ENCODE results near the gene GCKR. TPM values are rescaled to one million over a fixed set of nuclear protein-coding genes. Genes with fewer than 3 reads are reported as not detected.
"Not testable (repeated sequence)": the region's sequence is repeated elsewhere in the genome, so short reads cannot be mapped to it uniquely, and the experiment has no call there.

GCKR gene
- total RNA-seq, 1 experiment from 2014 or later: 8.9 TPM

DNA sequence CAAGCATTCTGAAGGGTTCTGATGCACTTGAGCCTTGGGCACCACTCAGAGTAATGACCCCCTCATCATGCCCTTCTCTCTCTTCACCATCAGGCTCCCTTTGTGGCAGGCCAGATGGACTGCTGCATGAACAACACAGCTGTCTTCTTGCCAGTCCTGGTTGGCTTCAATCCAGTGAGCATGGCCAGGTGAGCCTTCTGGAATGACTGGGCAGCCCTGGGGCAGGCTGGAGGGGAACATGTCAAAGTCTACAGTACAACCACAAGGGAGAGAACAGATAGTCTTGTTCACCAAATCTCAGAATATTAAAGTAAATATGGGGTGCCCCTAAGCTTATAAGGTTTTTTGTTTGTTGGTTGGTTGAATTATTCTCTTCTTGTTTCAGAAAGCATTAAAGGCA is 4.4 kb downstream of the GCKR start:
- no peak for DNase-seq (ENCODE audit: low read depth)
- in situ Hi-C loops (cut with HindIII; ENCODE audit: low pct_unique_long_range_greater_than_20kb, low sequenced_read_pairs): no loop called here

DNA sequence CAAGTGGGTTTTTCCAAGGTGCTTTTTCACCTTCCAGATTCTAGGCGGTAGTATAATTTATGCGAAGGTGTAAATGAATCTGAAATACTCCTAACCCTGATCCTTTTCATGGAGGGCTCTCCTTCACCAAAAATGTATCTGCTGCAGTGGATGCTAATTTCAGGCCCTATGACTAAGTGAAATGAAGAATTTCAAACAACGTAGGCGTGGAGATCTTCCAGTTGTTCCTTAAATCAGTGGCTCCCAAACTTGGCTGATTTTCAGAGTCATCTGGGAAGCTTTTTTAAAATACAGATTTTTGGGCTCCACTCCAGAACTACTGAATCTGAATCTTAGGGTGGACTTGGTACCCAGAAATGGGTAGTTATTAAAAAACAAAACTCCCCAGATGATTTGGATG is 5.5 kb downstream of the GCKR start:
- in situ Hi-C loops (cut with HindIII; ENCODE audit: low pct_unique_long_range_greater_than_20kb, low sequenced_read_pairs): no loop called here
- no peak for DNase-seq (ENCODE audit: low read depth)

DNA sequence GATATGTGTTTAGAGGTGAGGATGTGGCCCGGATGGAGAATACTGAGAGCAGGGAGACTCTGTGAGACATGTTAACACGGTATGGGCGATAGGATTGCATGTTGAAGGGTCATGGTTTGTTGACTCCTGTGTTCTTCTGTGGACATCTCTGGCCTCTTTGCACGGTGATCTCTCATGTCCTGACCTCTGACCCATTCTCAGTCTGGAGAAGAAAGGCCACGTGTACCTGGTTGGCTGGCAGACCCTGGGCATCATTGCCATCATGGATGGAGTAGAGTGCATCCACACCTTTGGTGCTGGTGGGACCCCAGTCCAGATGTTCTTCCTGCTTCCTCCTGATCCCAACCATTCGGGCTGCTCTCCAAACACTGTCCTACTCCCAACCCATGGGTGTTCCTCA is 9.9 kb downstream of the GCKR start:
- in situ Hi-C loops (cut with HindIII; ENCODE audit: low pct_unique_long_range_greater_than_20kb, low sequenced_read_pairs): no loop called here
- no peak for DNase-seq (ENCODE audit: low read depth)

DNA sequence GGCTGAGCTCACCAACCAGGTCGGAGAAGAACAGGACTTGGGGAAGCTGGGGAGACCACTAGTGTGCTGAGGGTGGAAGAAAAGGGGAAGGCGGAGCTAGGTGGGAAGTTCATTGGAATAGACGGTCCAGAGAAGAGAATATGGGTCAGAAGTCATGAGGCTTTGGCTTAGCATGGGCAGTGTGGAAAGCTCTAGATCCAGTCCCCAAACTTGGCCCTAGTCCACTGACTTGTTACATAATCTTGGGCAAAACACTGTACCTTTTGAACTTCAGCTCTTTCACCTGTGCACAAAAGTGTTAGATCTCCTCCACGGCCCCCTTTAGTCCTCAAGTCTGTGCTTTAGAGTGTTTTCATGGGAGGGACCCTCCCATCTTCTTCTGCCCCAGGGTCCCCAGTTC is 10.7 kb downstream of the GCKR start:
- in situ Hi-C loops (cut with HindIII; ENCODE audit: low pct_unique_long_range_greater_than_20kb, low sequenced_read_pairs): no loop called here
- no peak for DNase-seq (ENCODE audit: low read depth)

DNA sequence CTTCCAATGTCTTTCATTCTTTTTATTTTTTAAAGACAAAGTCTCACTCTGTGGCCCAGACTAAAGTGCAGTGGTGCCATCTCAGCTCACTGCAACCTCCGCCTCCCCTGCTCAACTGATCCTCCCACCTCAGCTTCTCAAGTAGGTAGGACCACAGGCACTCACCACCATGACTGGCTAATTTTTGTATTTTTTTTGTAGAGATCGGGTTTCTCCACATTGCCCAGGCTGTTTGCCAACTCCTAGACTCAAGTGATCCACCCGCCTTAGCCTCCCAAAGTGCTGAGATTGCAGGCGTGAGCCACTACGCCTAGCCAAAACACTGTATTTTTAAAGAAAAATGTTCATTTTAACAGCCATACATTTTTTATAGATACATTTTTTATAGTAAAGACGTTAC is 12.7 kb downstream of the GCKR start:
- DNase-seq (ENCODE audit: low read depth): peak; percentile 52
- in situ Hi-C loops (cut with HindIII; ENCODE audit: low pct_unique_long_range_greater_than_20kb, low sequenced_read_pairs): no loop called here

DNA sequence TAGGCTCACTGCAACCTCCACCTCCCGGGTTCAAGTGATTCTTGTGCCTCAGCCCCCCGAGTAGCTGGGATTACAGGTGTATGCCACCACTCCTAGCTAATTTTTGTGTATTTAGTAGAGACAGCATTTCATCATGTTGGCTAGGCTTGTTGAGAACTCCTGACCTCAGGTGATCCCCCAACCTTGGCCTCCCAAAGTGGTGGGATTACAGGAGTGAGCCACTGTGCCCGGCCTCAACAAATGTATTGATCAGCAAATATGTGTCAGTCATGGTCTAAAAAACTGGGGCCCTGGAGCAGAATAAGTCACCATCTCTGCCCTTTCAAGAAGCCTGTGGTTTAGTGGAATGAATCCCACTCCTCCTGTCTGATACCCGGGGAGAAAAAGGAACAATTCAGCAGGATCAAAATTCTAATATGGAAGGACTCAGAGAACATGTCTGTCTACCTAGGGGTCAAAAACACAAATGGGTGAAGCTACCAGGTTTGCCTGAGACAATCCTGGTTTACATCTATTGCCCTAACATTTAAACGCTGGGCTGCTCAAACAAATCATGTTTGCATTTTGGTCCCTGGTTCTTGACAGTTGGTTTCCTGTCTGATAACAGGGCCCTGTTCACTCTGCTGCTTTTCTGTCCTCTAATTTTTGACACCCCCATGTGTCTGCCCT is 21.6 kb downstream of the GCKR start:
- DNase-seq (ENCODE audit: low read depth): no peak
- in situ Hi-C loops (cut with HindIII; ENCODE audit: low pct_unique_long_range_greater_than_20kb, low sequenced_read_pairs): no loop called here

DNA sequence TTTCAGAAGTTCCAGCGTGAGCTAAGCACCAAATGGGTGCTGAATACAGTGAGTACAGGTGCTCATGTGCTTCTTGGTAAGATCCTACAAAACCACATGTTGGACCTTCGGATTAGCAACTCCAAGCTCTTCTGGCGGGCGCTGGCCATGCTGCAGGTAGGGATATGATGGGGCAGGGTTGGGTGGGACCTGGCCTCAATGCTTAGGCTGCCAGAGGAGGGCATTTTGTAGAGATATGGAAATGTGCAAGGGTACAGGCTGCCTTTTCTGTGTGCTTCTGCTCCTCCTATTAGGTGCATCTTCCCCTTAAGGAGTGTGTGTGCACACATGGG is 22.1 kb downstream of the GCKR start:
- no peak for DNase-seq (ENCODE audit: low read depth)
- in situ Hi-C loops (cut with HindIII; ENCODE audit: low pct_unique_long_range_greater_than_20kb, low sequenced_read_pairs): no loop called here

DNA sequence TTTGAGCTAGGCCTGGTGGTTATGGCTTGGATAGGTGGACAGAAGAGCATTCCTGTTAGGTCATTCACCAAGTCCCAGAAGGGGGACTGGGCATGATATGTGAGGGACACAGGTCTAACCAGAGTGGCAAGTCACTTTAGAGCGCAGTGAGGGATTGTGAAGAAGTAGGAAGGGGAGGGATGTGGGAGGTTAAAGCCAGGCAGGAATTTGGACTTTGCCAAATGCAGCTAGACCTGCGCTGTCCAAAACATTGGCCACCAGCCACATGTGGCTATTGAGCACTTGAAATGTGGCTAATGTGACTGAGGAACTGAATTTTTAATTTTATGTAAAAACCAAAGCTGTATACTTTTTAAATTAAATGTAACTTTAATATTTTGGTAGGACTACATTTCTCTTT is 23.7 kb downstream of the GCKR start:
- in situ Hi-C loops (cut with HindIII; ENCODE audit: low pct_unique_long_range_greater_than_20kb, low sequenced_read_pairs): no loop called here
- DNase-seq (ENCODE audit: low read depth): no peak

DNA sequence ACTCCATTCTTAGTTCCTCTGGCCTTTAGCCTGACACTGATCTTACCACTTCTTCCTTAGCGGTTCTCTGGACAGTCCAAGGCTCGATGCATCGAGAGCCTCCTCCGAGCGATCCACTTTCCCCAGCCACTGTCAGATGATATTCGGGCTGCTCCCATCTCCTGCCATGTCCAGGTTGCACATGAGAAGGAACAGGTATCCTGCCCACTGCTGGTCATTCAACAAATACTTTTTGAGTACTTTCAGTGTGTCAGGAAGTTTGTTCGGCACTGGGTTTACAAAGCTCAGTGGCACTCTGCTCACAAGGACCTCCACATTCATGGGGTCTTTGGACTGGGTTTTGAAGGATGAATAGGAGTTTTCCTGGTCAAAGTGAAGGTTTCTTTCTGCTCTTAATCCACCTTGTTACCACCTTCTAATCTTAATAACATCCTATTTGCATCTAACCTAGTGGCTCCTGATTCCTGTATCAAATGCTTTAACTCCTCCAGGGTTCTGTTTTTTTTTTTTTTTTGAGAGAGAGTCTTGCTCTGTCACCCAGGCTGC is 25.8 kb downstream of the GCKR start:
- in situ Hi-C loops (cut with HindIII; ENCODE audit: low pct_unique_long_range_greater_than_20kb, low sequenced_read_pairs): no loop called here
- no peak for DNase-seq (ENCODE audit: low read depth)

DNA sequence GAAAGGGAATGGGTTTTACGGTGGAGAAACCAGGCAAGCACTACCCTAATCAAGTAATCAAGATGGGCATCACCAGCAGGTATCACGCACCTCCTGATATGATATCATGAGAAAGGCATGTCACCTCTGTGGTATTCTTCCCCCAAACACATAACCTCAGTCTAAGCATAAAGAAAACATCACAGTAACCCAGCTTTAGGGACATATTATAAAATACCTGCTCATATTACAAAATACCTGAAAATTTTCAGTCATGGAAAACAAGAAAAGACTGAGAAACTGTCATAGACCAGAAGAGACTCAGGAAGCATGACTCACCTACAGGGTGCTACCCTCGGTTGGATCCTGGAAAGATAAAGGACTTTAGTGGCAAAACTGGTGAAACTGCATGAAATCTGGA is 30.5 kb downstream of the GCKR start:
- DNase-seq (ENCODE audit: low read depth): no peak
- in situ Hi-C loops (cut with HindIII; ENCODE audit: low pct_unique_long_range_greater_than_20kb, low sequenced_read_pairs): no loop called here

DNA sequence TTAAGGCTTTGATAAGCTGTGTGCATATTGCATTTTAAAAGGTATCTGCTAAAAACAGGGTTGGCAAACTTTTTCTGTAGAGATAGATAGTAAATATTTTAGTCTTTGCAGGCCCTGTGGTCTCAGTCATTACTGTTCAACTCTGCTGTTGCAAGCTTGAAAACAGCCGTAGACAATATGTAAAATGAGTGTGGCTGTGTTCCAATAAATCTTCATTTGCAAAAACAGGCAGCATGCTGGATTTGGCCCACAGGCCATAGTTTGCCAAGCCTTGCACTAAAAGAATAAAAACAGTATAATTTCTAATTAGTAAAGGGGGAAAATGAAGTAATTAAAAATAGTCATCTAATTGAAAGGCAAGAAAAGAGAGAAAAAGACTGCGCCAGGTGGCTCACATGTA is 35.3 kb downstream of the GCKR start:
- no peak for DNase-seq (ENCODE audit: low read depth)
- in situ Hi-C loops (cut with HindIII; ENCODE audit: low pct_unique_long_range_greater_than_20kb, low sequenced_read_pairs): no loop called here

DNA sequence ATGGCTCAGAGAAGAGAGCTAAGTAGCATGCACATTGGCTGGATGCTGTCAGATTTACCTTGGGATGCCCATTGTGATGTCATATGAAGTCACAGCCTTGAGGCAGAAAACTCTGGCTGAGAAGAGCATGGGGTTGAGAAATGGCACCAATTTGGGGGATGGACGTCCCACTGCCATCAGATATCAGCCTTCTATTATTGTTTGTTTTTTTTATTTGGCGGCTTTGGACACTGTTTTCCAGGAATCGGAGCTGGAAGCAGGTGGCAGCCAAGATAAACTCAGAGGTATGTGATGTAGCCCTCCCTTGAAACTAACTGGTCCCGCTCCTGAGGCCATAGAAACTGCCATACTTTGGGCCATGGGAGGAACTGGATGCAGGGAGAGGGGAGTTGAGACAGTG is 40.6 kb downstream of the GCKR start:
- DNase-seq (ENCODE audit: low read depth): no peak
- in situ Hi-C loops (cut with HindIII; ENCODE audit: low pct_unique_long_range_greater_than_20kb, low sequenced_read_pairs): no loop called here

DNA sequence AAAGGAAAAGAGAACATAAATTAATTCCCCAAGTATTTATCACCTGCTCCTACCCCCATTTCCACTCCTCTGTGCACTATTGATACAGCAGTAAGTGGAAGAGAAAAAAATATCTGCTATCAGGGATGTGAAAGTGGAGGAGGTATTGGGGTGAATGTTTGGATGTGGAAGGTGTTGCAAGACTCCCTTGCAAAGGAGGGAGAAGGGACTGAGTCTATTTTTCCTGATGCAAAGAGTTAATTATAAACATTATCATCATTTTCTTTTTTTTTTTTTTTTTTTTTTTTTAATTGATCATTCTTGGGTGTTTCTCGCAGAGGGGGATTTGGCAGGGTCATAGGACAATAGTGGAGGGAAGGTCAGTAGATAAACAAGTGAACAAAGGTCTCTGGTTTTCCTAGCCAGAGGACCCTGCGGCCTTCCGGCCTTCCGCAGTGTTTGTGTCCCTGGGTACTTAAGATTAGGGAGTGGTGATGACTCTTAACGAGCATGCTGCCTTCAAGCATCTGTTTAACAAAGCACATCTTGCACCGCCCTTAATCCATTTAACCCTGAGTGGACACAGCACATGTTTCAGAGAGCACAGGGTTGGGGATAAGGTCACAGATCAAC is 42.3 kb downstream of the GCKR start:
- in situ Hi-C loops (cut with HindIII; ENCODE audit: low pct_unique_long_range_greater_than_20kb, low sequenced_read_pairs); DNase-seq (ENCODE audit: low read depth): not testable (repeated sequence)

DNA sequence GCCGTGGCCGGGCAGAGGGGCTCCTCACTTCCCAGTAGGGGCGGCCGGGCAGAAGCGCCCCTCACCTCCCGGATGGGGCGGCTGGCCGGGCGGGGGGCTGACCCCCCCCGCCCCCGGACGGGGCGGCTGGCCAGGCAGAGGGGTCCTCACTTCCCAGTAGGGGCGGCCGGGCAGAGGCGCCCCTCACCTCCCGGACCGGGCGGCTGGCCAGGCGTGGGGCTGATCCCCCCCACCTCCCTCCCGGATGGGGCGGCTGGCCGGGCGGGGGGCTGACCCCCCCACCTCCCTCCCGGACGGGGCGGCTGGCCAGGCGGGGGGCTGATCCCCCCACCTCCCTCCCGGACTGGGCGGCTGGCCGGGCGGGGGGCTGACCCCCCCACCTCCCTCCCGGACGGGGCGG is 43.0 kb downstream of the GCKR start:
- in situ Hi-C loops (cut with HindIII; ENCODE audit: low pct_unique_long_range_greater_than_20kb, low sequenced_read_pairs); DNase-seq (ENCODE audit: low read depth): not testable (repeated sequence)

DNA sequence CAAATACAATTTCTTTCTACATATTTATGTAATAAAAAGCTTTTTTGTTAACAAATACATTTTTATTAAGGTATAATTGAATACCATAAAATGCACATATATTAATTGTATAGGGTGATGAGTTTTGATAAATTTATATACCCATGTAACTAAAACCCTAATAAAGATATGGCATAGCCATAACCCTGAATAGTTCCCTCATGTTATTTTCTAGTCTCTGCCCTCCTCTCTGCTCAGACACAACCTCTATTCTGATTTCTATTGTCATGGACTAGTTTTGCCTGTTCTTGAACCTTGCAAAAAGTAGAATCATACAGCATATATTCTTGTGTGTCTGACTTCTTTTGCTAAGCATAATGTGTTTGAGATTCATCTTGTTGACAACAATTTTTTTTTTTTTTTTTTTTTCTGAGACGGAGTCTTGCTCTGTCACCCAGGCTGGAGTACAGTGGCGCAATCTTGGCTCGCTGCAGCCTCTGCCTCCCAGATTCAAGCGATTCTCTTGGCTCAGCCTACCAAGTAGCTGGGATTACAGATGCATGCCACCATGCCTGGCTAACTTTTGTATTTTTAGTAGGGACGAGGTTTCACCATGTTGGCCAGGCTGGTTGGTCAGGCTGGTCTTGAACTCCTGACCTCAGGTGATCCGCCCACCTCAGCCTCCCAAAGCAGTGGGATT is 47.6 kb downstream of the GCKR start:
- in situ Hi-C loops (cut with HindIII; ENCODE audit: low pct_unique_long_range_greater_than_20kb, low sequenced_read_pairs): no loop called here
- no peak for DNase-seq (ENCODE audit: low read depth)

DNA sequence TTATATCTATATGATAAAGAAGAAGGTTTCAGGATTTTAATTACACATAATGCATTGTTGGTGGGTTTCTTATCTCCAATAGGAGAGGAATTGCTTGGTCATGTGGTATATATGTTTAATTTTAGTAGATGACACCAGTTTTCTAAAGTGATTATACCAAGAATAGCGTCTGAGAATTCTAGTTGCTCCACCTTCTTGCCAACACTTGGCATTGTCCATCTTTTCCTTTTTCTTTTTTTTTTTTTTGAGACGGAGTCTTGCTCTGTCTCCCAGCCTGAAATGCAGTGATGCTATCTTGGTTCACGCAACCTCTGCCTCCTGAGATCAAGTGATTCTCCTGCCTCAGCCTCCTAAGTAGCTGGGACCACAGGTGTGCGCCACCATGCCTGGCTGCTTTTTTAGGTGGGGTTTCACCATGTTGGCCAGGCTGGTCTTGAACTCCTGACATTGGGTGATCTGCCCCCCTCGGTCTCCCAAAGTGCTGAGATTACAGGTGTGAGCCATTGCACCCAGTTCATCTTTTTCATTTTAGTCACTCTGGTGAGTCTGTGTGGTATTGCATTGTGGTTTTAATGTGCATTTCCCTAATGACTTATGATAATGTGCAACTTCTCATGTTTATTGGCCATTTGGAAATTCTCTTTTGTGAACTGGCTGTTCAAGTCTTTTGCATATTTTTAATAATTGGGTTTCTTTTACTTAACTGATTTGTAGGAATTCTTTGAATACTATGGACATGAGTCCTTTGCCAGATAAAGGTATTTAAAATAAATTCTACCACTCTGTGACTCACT is 48.9 kb downstream of the GCKR start:
- DNase-seq (ENCODE audit: low read depth): no peak
- in situ Hi-C loops (cut with HindIII; ENCODE audit: low pct_unique_long_range_greater_than_20kb, low sequenced_read_pairs): no loop called here

DNA sequence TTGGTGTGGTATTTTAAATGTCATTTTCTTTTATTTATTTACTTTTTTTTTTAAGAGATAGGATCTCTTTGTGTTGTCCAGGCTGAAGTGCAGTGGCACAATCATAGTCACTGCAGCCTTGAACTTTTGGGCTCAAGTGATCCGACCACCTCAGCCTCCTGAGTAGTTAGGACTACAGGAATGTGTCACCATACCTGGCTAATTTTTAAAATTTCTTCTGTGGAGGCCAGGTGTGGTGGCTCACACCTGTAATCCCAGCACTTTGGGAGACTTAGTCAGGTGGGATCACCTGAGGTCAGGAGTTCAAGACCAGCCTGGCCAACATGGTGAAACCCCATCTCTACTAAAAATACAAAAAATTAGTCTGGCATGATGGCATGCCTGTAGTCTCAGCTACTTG is 52.7 kb downstream of the GCKR start:
- DNase-seq (ENCODE audit: low read depth): no peak
- in situ Hi-C loops (cut with HindIII; ENCODE audit: low pct_unique_long_range_greater_than_20kb, low sequenced_read_pairs): no loop called here

DNA sequence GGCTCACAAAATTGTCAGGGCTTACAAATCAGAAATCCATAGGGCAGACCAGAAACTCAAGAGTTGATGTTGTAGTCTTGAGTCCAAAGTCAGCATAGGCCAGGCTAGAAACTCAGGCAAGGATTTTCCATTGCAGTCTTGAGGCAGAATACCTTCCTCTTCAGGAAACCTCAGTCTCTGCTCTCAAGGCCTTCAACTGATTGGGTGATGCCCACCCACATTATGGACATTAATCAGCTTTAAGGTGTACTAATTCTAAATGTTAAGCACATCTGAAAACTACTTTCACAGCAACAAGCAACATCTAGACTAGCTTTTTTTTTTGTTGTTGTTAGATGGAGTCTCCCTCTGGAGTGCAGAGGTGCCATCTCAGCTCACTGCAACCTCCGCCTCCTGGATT is 54.9 kb downstream of the GCKR start:
- DNase-seq (ENCODE audit: low read depth): no peak
- in situ Hi-C loops (cut with HindIII; ENCODE audit: low pct_unique_long_range_greater_than_20kb, low sequenced_read_pairs): no loop called here

DNA sequence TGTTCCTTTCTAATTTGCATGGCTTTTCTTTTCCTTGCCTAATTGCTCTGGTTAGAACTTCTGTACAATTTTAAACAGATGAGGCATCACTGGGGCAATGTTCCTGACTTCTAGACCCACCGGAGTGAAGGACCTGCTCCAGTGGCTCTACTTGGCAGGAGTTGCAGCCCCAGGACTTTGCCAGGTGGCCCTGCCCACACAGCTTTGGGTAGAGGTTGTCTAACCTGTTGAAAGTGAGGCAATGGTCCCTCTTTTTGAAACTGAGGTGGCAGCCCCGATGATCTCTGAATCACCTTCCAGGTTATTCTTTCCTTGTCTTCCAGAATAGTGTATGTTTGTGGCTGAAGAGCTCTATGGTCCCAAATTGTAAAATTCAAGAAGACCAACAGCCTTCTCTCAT is 56.3 kb downstream of the GCKR start:
- no peak for DNase-seq (ENCODE audit: low read depth)
- in situ Hi-C loops (cut with HindIII; ENCODE audit: low pct_unique_long_range_greater_than_20kb, low sequenced_read_pairs): no loop called here
